Measurements from ENCODE around the gene CCDC102A. TPM values are rescaled to one million over a fixed set of nuclear protein-coding genes. Genes with fewer than 3 reads are reported as not detected.
A peak's percentile ranks its signal among the peaks of the same experiment; 100 is the strongest.

The CCDC102A gene
- total and polyA plus RNA-seq, 2 of the 13 experiments (the other 11 are each of a cell fraction or from before 2014, with no cell fraction given), result 2.1 to 2.8 TPM

- no peak for TF ChIP-seq TEF (CRISPR knock-in tag; IDR thresholded peaks at IDR 0.05)
- TF ChIP-seq ZNF460 (CRISPR knock-in tag; IDR thresholded peaks at IDR 0.05; ENCODE audit: borderline replicate concordance), result no peak
- no peak for TF ChIP-seq ZNF124 (CRISPR knock-in tag; IDR thresholded peaks at IDR 0.05)
- TF ChIP-seq NFIC (IDR thresholded peaks at IDR 0.05; ENCODE audit: low read length), result 0 out of 2 replicates have a peak, but pooled peaks have one; percentile 60
- TF ChIP-seq GATA4 (IDR thresholded peaks at IDR 0.05; ENCODE audit: borderline replicate concordance, low read depth), result peak; percentile 14; the same call in 1 of the 2 replicates
- peak; percentile 87 for TF ChIP-seq ASH2L (IDR thresholded peaks at IDR 0.05; ENCODE audit: insufficient read length, low read depth, low read length)
- TF ChIP-seq ZNF782 (CRISPR knock-in tag; IDR thresholded peaks at IDR 0.05; ENCODE audit: borderline replicate concordance), result no peak
- peak; percentile 83 for TF ChIP-seq MXD4 (CRISPR knock-in tag; IDR thresholded peaks at IDR 0.05)
- TF ChIP-seq ZNF256 (CRISPR knock-in tag; conservative IDR thresholded peaks at IDR 0.05), result no peak
- 0 out of 2 replicates have a peak, but pooled peaks have one; percentile 46 for TF ChIP-seq CHD4 (IDR thresholded peaks at IDR 0.05; ENCODE audit: borderline replicate concordance, low read length)
- no peak for TF ChIP-seq TFAP4 (IDR thresholded peaks at IDR 0.05; ENCODE audit: borderline replicate concordance, low read depth)
- no peak for TF ChIP-seq SMARCE1 (IDR thresholded peaks at IDR 0.05; ENCODE audit: borderline replicate concordance)
- no peak for TF ChIP-seq ZNF646 (CRISPR knock-in tag; IDR thresholded peaks at IDR 0.05)
- no peak for TF ChIP-seq TBP (CRISPR knock-in tag; IDR thresholded peaks at IDR 0.05)
- TF ChIP-seq ARNT (IDR thresholded peaks at IDR 0.05), result no peak
- TF ChIP-seq ZZZ3 (CRISPR knock-in tag; IDR thresholded peaks at IDR 0.05; ENCODE audit: borderline replicate concordance), result no peak
- TF ChIP-seq ZSCAN20 (CRISPR knock-in tag; IDR thresholded peaks at IDR 0.05; ENCODE audit: borderline replicate concordance), result no peak
- TF ChIP-seq ZNF446 (CRISPR knock-in tag; IDR thresholded peaks at IDR 0.05), result no peak
- no peak for TF ChIP-seq ZNF772 (CRISPR knock-in tag; IDR thresholded peaks at IDR 0.05)
- no peak for TF ChIP-seq ISX (CRISPR knock-in tag; conservative IDR thresholded peaks at IDR 0.05)
- TF ChIP-seq HMG20B (CRISPR knock-in tag; conservative IDR thresholded peaks at IDR 0.05), result no peak
- TF ChIP-seq ZMYM2 (CRISPR knock-in tag; IDR thresholded peaks at IDR 0.05), result no peak
These were observed 64.3 kb downstream of the CCDC102A start (continued) for GRCh38 chr16:57471852-57472664.

All from HepG2 (cell line).